A673 (cell line): ENCODE measurements around the gene ALX4. TPM values are rescaled to one million over a fixed set of nuclear protein-coding genes. Genes with fewer than 3 reads are reported as not detected.

ENCODE experiments used
- BruUV-seq: library from RNA; stranded (reverse); fragments of 400-500 nt; replicated peaks from 2 replicates; lab custom pipeline; 2021; lab: Mats Ljungman, UMichigan
- CTCF ChIA-PET: fragments of 300-600 bp; sonication (Branson Sonifier 250); formaldehyde crosslinking; loops from one replicate; lab custom pipeline; 2022; ENCODE audit warnings: antibody characterized with exemption; lab: Charles Lee
- POLR2A ChIA-PET: fragments of 300-600 bp; sonication (Branson Sonifier 250); formaldehyde crosslinking; loops from one replicate; lab custom pipeline; 2022; ENCODE audit warnings: antibody characterized with exemption; ENCODE audit not compliant: low non-redundant PET; lab: Charles Lee
- DNase-seq: peaks from one replicate; pipeline ENCODE4 v3.0.0-alpha.2; 2015; ENCODE audit warnings: low spot score
- H3K27ac ChIP-seq: fragments of 200-600 bp; sonication (generic); 2 replicates; pipeline ENCODE4 v1.5.1; 2016; ENCODE audit warnings: mixed run types, low read depth, mild to moderate bottlenecking, mixed read lengths, antibody characterized with exemption, low read length; ENCODE audit not compliant: poor library complexity, severe bottlenecking
- H3K27me3 ChIP-seq: fragments of 200-600 bp; sonication (generic); replicated peaks from 2 replicates; pipeline ENCODE4 v1.6.1; 2017; ENCODE audit warnings: mixed run types, low read depth, mild to moderate bottlenecking, mixed read lengths, antibody characterized with exemption, low read length; ENCODE audit not compliant: insufficient read depth, poor library complexity
- H3K36me3 ChIP-seq: fragments of 200-600 bp; sonication (generic); 2 replicates; pipeline ENCODE4 v1.6.1; 2016; ENCODE audit warnings: mixed run types, mild to moderate bottlenecking, mixed read lengths, antibody characterized with exemption, low read length; ENCODE audit not compliant: insufficient read depth, poor library complexity, severe bottlenecking
- H3K4me1 ChIP-seq: fragments of 200-600 bp; sonication (generic); 2 replicates; pipeline ENCODE4 v1.6.1; 2017; ENCODE audit warnings: mixed run types, mild to moderate bottlenecking, mixed read lengths, antibody characterized with exemption, low read length; ENCODE audit not compliant: insufficient read depth, poor library complexity, severe bottlenecking
- H3K4me3 ChIP-seq: fragments of 200-600 bp; sonication (generic); 2 replicates; pipeline ENCODE4 v1.5.1; 2016; ENCODE audit warnings: low read depth, mixed run types, mild to moderate bottlenecking, mixed read lengths, low read length; ENCODE audit not compliant: poor library complexity, severe bottlenecking
- H3K9me3 ChIP-seq: fragments of 200-600 bp; sonication (generic); 2 replicates; pipeline ENCODE4 v1.6.1; 2016; ENCODE audit warnings: mixed run types, low read depth, mild to moderate bottlenecking, mixed read lengths, antibody characterized with exemption, low read length; ENCODE audit not compliant: poor library complexity, severe bottlenecking
- CTCF ChIP-seq: fragments of 300-800, 200-600 bp; sonication (generic); conservative IDR thresholded peaks from 2 replicates; pipeline ENCODE4 v1.5.1; 2017; ENCODE audit warnings: low read depth, mild to moderate bottlenecking, antibody characterized with exemption, low read length, moderate library complexity, mixed read lengths
- EZH2 ChIP-seq: fragments of 200-600 bp; sonication (generic); IDR thresholded peaks from 2 replicates; pipeline ENCODE4 v1.6.1; 2017; ENCODE audit warnings: borderline replicate concordance, low read depth, mild to moderate bottlenecking, mixed read lengths, antibody characterized with exemption, low read length; ENCODE audit not compliant: poor library complexity, severe bottlenecking
- intact Hi-C: fragments of 100-400 bp; cut with micrococcal nuclease; formaldehyde crosslinking; loops from one replicate; pipeline ENCODE4 v1.10.0; 2022; ENCODE audit not compliant: unreplicated experiment
- total RNA-seq: library from RNA; stranded (reverse); gene quantifications from 2 replicates; pipeline ENCODE4 v1.2.3, GENCODE V29; 2021

Gene ALX4
- total RNA-seq, 1 experiment from 2014 or later = 135 TPM

- no TSS peak for BruUV-seq
- ChIA-PET POLR2A (no interaction called here), CTCF (no interaction called here)
- Histone ChIP-seq H3K36me3 (no peaks in the 10 kb centered on the region), H3K27me3 (no peaks in the 10 kb centered on the region), H3K9me3 (no peaks in the 10 kb centered on the region), H3K27ac (no peak overlapping the region), H3K4me3 (no peak overlapping the region), H3K4me1 (no peaks in the 10 kb centered on the region)
- no peak for TF ChIP-seq CTCF
- TF ChIP-seq EZH2 = no peak
- intact Hi-C loops = no loop called here
- no peak for DNase-seq
Measured at GRCh38 chr11:44343778-44344422, 34.0 kb upstream of the ALX4 start.

GRCh38 chr11:44342616-44343015 is 32.7 kb upstream of the ALX4 start:
- Histone ChIP-seq H3K4me1 (no peaks in the 10 kb centered on the region), H3K27ac (no peak overlapping the region), H3K27me3 (peaks cover under 1% of the 10 kb centered on the region), H3K36me3 (no peaks in the 10 kb centered on the region), H3K9me3 (no peaks in the 10 kb centered on the region), H3K4me3 (no peak overlapping the region)
- DNase-seq = no peak
- ChIA-PET POLR2A (no interaction called here), CTCF (no interaction called here)
- BruUV-seq = no TSS peak
- TF ChIP-seq CTCF (no peak), EZH2 (no peak)
- intact Hi-C loops = no loop called here

- no peak for TF ChIP-seq EZH2
- TF ChIP-seq CTCF = no peak
- ChIA-PET POLR2A (no interaction called here), CTCF (interaction anchor here (0.7 kb wide), 1 partner anchor 588 kb away, joined by 3 read pairs; no protein-coding TSS in a partner anchor)
- H3K4me3 ChIP-seq = no peak overlapping the region
- H3K4me1 ChIP-seq = no peaks in the 10 kb centered on the region
- no peak for DNase-seq
- peaks cover 18% of the 10 kb centered on the region for H3K27me3 ChIP-seq
- H3K9me3 ChIP-seq = no peaks in the 10 kb centered on the region
- no peaks in the 10 kb centered on the region for H3K36me3 ChIP-seq
- intact Hi-C loops = no loop called here
- no TSS peak for BruUV-seq
- H3K27ac ChIP-seq = no peak overlapping the region
Measured at GRCh38 chr11:44340656-44341055, 30.7 kb upstream of the ALX4 start.
